Myocyte (in vitro differentiated cells): Measurements from ENCODE around the gene TPBGL. TPM values are rescaled to one million over a fixed set of nuclear protein-coding genes. Genes with fewer than 3 reads are reported as not detected.
"Not testable (repeated sequence)": the region's sequence is repeated elsewhere in the genome, so short reads cannot be mapped to it uniquely, and the experiment has no call there.

Experiments
- DNase-seq: peaks from one replicate; pipeline ENCODE4 v3.0.0-alpha.2; 2012; ENCODE audit warnings: low read depth
- total RNA-seq: library from RNA; depleted of rRNA; stranded (reverse); fragments of >200 nt; gene quantifications from 2 replicates; pipeline ENCODE4 v1.2.3, GENCODE V29; 2014

Gene TPBGL
- total RNA-seq, 1 donor from 2014 or later = not detected

- DNase-seq = no peak
Observed at GRCh38 chr11:75271730-75272129, 31.2 kb downstream of the TPBGL start.

- no peak for DNase-seq
Observed at GRCh38 chr11:75272391-75272790, 31.8 kb downstream of the TPBGL start.

- no peak for DNase-seq
Observed at GRCh38 chr11:75272821-75273301, 32.3 kb downstream of the TPBGL start.

- DNase-seq = no peak
Observed at GRCh38 chr11:75273411-75274391, 33.1 kb downstream of the TPBGL start.

GRCh38 chr11:75274716-75275115 lies 34.1 kb downstream of the TPBGL start:
- DNase-seq = not testable (repeated sequence)

- DNase-seq = no peak
Observed at GRCh38 chr11:75275581-75275980, 35.0 kb downstream of the TPBGL start.

- no peak for DNase-seq
Observed at GRCh38 chr11:75276186-75276585, 35.6 kb downstream of the TPBGL start.

- no peak for DNase-seq
Observed at GRCh38 chr11:75276686-75277085, 36.1 kb downstream of the TPBGL start.

- DNase-seq = no peak
Observed at GRCh38 chr11:75277211-75277805, 36.7 kb downstream of the TPBGL start.

GRCh38 chr11:75277991-75278790 lies 37.6 kb downstream of the TPBGL start:
- DNase-seq = no peak

GRCh38 chr11:75279273-75279672 lies 38.7 kb downstream of the TPBGL start:
- DNase-seq = no peak

GRCh38 chr11:75280227-75280701 lies 39.7 kb downstream of the TPBGL start:
- DNase-seq = peak; percentile 84

- DNase-seq = no peak
Observed at GRCh38 chr11:75280770-75281468, 40.3 kb downstream of the TPBGL start.

GRCh38 chr11:75281469-75282095 lies 41.0 kb downstream of the TPBGL start:
- DNase-seq = no peak

GRCh38 chr11:75283391-75283931 lies 42.9 kb downstream of the TPBGL start:
- no peak for DNase-seq

- no peak for DNase-seq
Observed at GRCh38 chr11:75285776-75286360, 45.3 kb downstream of the TPBGL start.

- peak; percentile 27 for DNase-seq
Observed at GRCh38 chr11:75286826-75287465, 46.4 kb downstream of the TPBGL start.

- no peak for DNase-seq
Observed at GRCh38 chr11:75287579-75287978, 47.0 kb downstream of the TPBGL start.

GRCh38 chr11:75289511-75289760 lies 48.9 kb downstream of the TPBGL start:
- DNase-seq = no peak
